ENCODE data around the gene TAAR8. TPM values are rescaled to one million over a fixed set of nuclear protein-coding genes. Genes with fewer than 3 reads are reported as not detected.
"Not testable (repeated sequence)": the region's sequence is repeated elsewhere in the genome, so short reads cannot be mapped to it uniquely, and the experiment has no call there.

The TAAR8 gene
- total RNA-seq, 2 experiments from 2014 or later, result not detected

GRCh38 chr6:132537977-132538376 lies 14.5 kb upstream of the TAAR8 start, which contains the start of gene TAAR9:
Gene TAAR9 (plus strand): TSS chr6:132538277. CDS start chr6:132538290, 13 bp downstream.
- Mint-ChIP-seq H3K27ac (no peak within 1 kb of the TSS), H3K4me1 (ENCODE audit: low read depth) (no peaks in the 10 kb centered on the region), H3K27me3 (peaks cover 21% of the 10 kb centered on the region), H3K36me3 (ENCODE audit: low read depth) (no peaks in the 10 kb centered on the region), H3K4me3 (no peak within 1 kb of the TSS), H3K9me3 (no peaks in the 10 kb centered on the region)
- ATAC-seq (no peak), DNase-seq (no peak)
- ChIA-PET CTCF (interaction anchor here (1.0 to 1.3 kb wide), 3 partner anchors 25 to 261 kb away, joined by 3 to 6 read pairs (median 3); partner anchors contain the start of genes SLC18B1 and STX7), POLR2A (no interaction called here)
- intact Hi-C loops (cut with micrococcal nuclease), result loop anchor here (10.0 kb wide), 1 partner anchor 127 kb away; no protein-coding TSS in a partner anchor
- no peak for TF ChIP-seq CTCF (IDR thresholded peaks at IDR 0.05)

- TF ChIP-seq CTCF (IDR thresholded peaks at IDR 0.05), result no peak
- CTCF ChIA-PET, result interaction anchor here (1.4 to 2.1 kb wide), 3 partner anchors 11 to 265 kb away, joined by 4 to 10 read pairs (median 4); no protein-coding TSS in a partner anchor
- no peak overlapping the region for H3K4me3 Mint-ChIP-seq
- POLR2A ChIA-PET, result no interaction called here
- no peak overlapping the region for H3K27ac Mint-ChIP-seq
- intact Hi-C loops (cut with micrococcal nuclease), result no loop called here
- no peak for DNase-seq
- no peaks in the 10 kb centered on the region for H3K9me3 Mint-ChIP-seq
- no peaks in the 10 kb centered on the region for H3K4me1 Mint-ChIP-seq (ENCODE audit: low read depth)
- ATAC-seq, result no peak
- peaks cover 14% of the 10 kb centered on the region for H3K27me3 Mint-ChIP-seq
- H3K36me3 Mint-ChIP-seq (ENCODE audit: low read depth), result no peaks in the 10 kb centered on the region
These were observed 7.6 kb upstream of the TAAR8 start for GRCh38 chr6:132544826-132545225.

- Mint-ChIP-seq H3K4me3 (no peak overlapping the region), H3K4me1 (ENCODE audit: low read depth) (no peaks in the 10 kb centered on the region), H3K27ac (no peak overlapping the region), H3K27me3 (peaks cover 13% of the 10 kb centered on the region), H3K9me3 (no peaks in the 10 kb centered on the region), H3K36me3 (ENCODE audit: low read depth) (no peaks in the 10 kb centered on the region)
- ATAC-seq (no peak), DNase-seq (no peak)
- ChIA-PET CTCF (interaction anchor here (1.0 kb wide), 1 partner anchor 10 kb away, joined by 3 read pairs; no protein-coding TSS in a partner anchor), POLR2A (no interaction called here)
- no peak for TF ChIP-seq CTCF (IDR thresholded peaks at IDR 0.05)
- intact Hi-C loops (cut with micrococcal nuclease), result no loop called here
These were observed 3.6 kb upstream of the TAAR8 start for GRCh38 chr6:132548746-132549463.

GRCh38 chr6:132551214-132551613 lies 1.3 kb upstream of the TAAR8 start:
- ChIA-PET CTCF (no interaction called here), POLR2A (no interaction called here)
- no peaks in the 10 kb centered on the region for H3K36me3 Mint-ChIP-seq (ENCODE audit: low read depth)
- no peak overlapping the region for H3K4me3 Mint-ChIP-seq
- ATAC-seq, result no peak
- H3K27me3 Mint-ChIP-seq, result peaks cover 18% of the 10 kb centered on the region
- intact Hi-C loops (cut with micrococcal nuclease), result no loop called here
- no peaks in the 10 kb centered on the region for H3K4me1 Mint-ChIP-seq (ENCODE audit: low read depth)
- TF ChIP-seq CTCF (IDR thresholded peaks at IDR 0.05), result no peak
- no peaks in the 10 kb centered on the region for H3K9me3 Mint-ChIP-seq
- no peak overlapping the region for H3K27ac Mint-ChIP-seq
- no peak for DNase-seq

- CTCF ChIA-PET; H3K4me1 Mint-ChIP-seq (ENCODE audit: low read depth); POLR2A ChIA-PET; H3K27ac Mint-ChIP-seq; ATAC-seq; H3K36me3 Mint-ChIP-seq (ENCODE audit: low read depth); intact Hi-C loops (cut with micrococcal nuclease); DNase-seq; H3K4me3 Mint-ChIP-seq; H3K9me3 Mint-ChIP-seq: not testable (repeated sequence)
- peaks cover 24% of the 10 kb centered on the region for H3K27me3 Mint-ChIP-seq
These were observed 7.6 kb downstream of the TAAR8 start for GRCh38 chr6:132560087-132560486.

Data from activated CD8-positive, alpha-beta T cell treated with anti-CD3 and anti-CD28 coated beads for 36 hours (primary cell).